ENCODE measurements around the gene CDS1. TPM values are rescaled to one million over a fixed set of nuclear protein-coding genes. Genes with fewer than 3 reads are reported as not detected.
"Not testable (repeated sequence)": the region's sequence is repeated elsewhere in the genome, so short reads cannot be mapped to it uniquely, and the experiment has no call there.

The CDS1 gene
- total RNA-seq, 2 donors from 2014 or later: 47.1 to 48.3 TPM

GRCh38 chr4:84661191-84661939 lies 78.4 kb downstream of the CDS1 start:
- DNase-seq: no peak
- intact Hi-C loops (cut with DNase I, micrococcal nuclease): no loop called here
- ATAC-seq: peak; percentile 75

GRCh38 chr4:84664767-84665166 lies 81.8 kb downstream of the CDS1 start:
- intact Hi-C loops (cut with DNase I, micrococcal nuclease); DNase-seq; ATAC-seq: not testable (repeated sequence)

GRCh38 chr4:84666439-84666838 lies 83.5 kb downstream of the CDS1 start:
- intact Hi-C loops (cut with DNase I, micrococcal nuclease): no loop called here
- DNase-seq: no peak
- ATAC-seq: no peak

GRCh38 chr4:84669201-84669600 lies 86.3 kb downstream of the CDS1 start:
- ATAC-seq (no peak), DNase-seq (no peak)
- intact Hi-C loops (cut with DNase I, micrococcal nuclease): no loop called here

GRCh38 chr4:84672177-84672576 lies 89.2 kb downstream of the CDS1 start:
- DNase-seq: no peak
- intact Hi-C loops (cut with DNase I, micrococcal nuclease): no loop called here
- no peak for ATAC-seq

- DNase-seq: no peak
- intact Hi-C loops (cut with DNase I, micrococcal nuclease): no loop called here
- ATAC-seq: no peak
Measured at GRCh38 chr4:84673475-84674240, 90.7 kb downstream of the CDS1 start.

- ATAC-seq (no peak), DNase-seq (no peak)
- intact Hi-C loops (cut with DNase I, micrococcal nuclease): no loop called here
Measured at GRCh38 chr4:84677093-84677492, 94.2 kb downstream of the CDS1 start.

- DNase-seq: no peak
- no peak for ATAC-seq
- intact Hi-C loops (cut with DNase I, micrococcal nuclease): no loop called here
Measured at GRCh38 chr4:84677995-84678394, 95.1 kb downstream of the CDS1 start.

- DNase-seq (no peak), ATAC-seq (no peak)
- intact Hi-C loops (cut with DNase I, micrococcal nuclease): no loop called here
Measured at GRCh38 chr4:84678976-84679744, 96.2 kb downstream of the CDS1 start.

- ATAC-seq (no peak), DNase-seq (no peak)
- intact Hi-C loops (cut with DNase I, micrococcal nuclease): no loop called here
Measured at GRCh38 chr4:84680956-84681355, 98.0 kb downstream of the CDS1 start.

- intact Hi-C loops (cut with DNase I, micrococcal nuclease): no loop called here
- DNase-seq (peak; percentile 31 to 49), ATAC-seq (peak; percentile 91)
Measured at GRCh38 chr4:84681486-84682274, 98.8 kb downstream of the CDS1 start.

- ATAC-seq; intact Hi-C loops (cut with DNase I, micrococcal nuclease); DNase-seq: not testable (repeated sequence)
Measured at GRCh38 chr4:84682661-84683060, 99.7 kb downstream of the CDS1 start.

GRCh38 chr4:84683064-84683850 lies 100.3 kb downstream of the CDS1 start:
- intact Hi-C loops (cut with DNase I, micrococcal nuclease): no loop called here
- DNase-seq (no peak), ATAC-seq (peak; percentile 48)

GRCh38 chr4:84684361-84684760 lies 101.4 kb downstream of the CDS1 start:
- DNase-seq (no peak), ATAC-seq (no peak)
- intact Hi-C loops (cut with DNase I, micrococcal nuclease): no loop called here

- intact Hi-C loops (cut with DNase I, micrococcal nuclease): no loop called here
- no peak for ATAC-seq
Measured at GRCh38 chr4:84685105-84685504, 102.2 kb downstream of the CDS1 start.

GRCh38 chr4:84688605-84689004 lies 105.7 kb downstream of the CDS1 start:
- ATAC-seq: no peak
- intact Hi-C loops (cut with DNase I, micrococcal nuclease): no loop called here
- no peak for DNase-seq

More at GRCh38 chr4:84685105-84685504, 102.2 kb downstream of the CDS1 start:
- DNase-seq: no peak

- intact Hi-C loops (cut with DNase I, micrococcal nuclease): no loop called here
- ATAC-seq (no peak), DNase-seq (no peak)
Measured at GRCh38 chr4:84689197-84689596, 106.3 kb downstream of the CDS1 start.

GRCh38 chr4:84690481-84690880 lies 107.6 kb downstream of the CDS1 start:
- intact Hi-C loops (cut with DNase I, micrococcal nuclease): no loop called here
- DNase-seq: no peak
- no peak for ATAC-seq
